Ascending aorta (tissue), 2 donors: ENCODE results near the gene POLE. TPM values are rescaled to one million over a fixed set of nuclear protein-coding genes. Genes with fewer than 3 reads are reported as not detected.

Experiments used
- DNase-seq, 2 donors: peaks; one replicate each; pipeline ENCODE4 v3.0.0-alpha.2; 2019; ENCODE audit warnings: low spot score in 2 of 2
- H3K27ac ChIP-seq, 2 donors: fragments of 200-600 bp; sonication (generic); one replicate each; pipeline ENCODE4 v1.5.1; 2016 to 2017; ENCODE audit warnings: mild to moderate bottlenecking in 1 of 2
- H3K27me3 ChIP-seq: fragments of 200-600 bp; sonication (generic); one replicate; pipeline ENCODE4 v1.5.1; 2017
- H3K36me3 ChIP-seq, 2 donors: fragments of 200-600 bp; sonication (generic); one replicate each; pipeline ENCODE4 v1.5.1; 2016
- H3K4me1 ChIP-seq, 2 donors: fragments of 200-600 bp; sonication (generic); one replicate each; pipeline ENCODE4 v1.5.1; 2016 to 2017; ENCODE audit warnings: mild to moderate bottlenecking in 1 of 2
- H3K4me3 ChIP-seq, 2 donors: fragments of 200-600 bp; sonication (generic); one replicate each; pipeline ENCODE4 v1.5.1; 2016 to 2017; ENCODE audit warnings: mild to moderate bottlenecking in 1 of 2
- H3K9me3 ChIP-seq, 2 donors: fragments of 200-600 bp; sonication (generic); one replicate each; pipeline ENCODE4 v1.5.1; 2016
- intact Hi-C: fragments of 100-400 bp; cut with DNase I; formaldehyde crosslinking; loops from one replicate; pipeline ENCODE4 v1.15.1; 2023
- total RNA-seq: library from RNA; depleted of rRNA; stranded (reverse); fragments of >200 nt; gene quantifications from one replicate; pipeline ENCODE4 v1.1.0, GENCODE V29; 2016
- TF ChIP-seq, protein P1 (sequence below), 3 experiments: fragments of 200-600 bp in 2 of 3; fragments of 450-650 bp in 1 of 3; sonication (generic) in 2 of 3; IDR thresholded peaks; one replicate each; pipeline ENCODE4 v1.5.1; 2016 to 2019; ENCODE audit warnings: antibody characterized with exemption in 3 of 3, mild to moderate bottlenecking in 1 of 3, moderate library complexity in 1 of 3

Gene POLE
- total RNA-seq, 1 donor from 2014 or later = 115 TPM

- no peak for DNase-seq
- no peaks in the 10 kb centered on the region for H3K9me3 ChIP-seq
- H3K4me3 ChIP-seq = peak overlapping the region in 1 of 2 donors; percentile 53
- no peaks in the 10 kb centered on the region for H3K27me3 ChIP-seq
- intact Hi-C loops = loop anchor here (5.0 to 10.0 kb wide), 2 partner anchors 138 to 204 kb away; partner anchors contain the start of gene GOLGA3
- H3K4me1 ChIP-seq = peaks cover 4 to 19% of the 10 kb centered on the region in 2 donors
- TF ChIP-seq, protein P1, sequence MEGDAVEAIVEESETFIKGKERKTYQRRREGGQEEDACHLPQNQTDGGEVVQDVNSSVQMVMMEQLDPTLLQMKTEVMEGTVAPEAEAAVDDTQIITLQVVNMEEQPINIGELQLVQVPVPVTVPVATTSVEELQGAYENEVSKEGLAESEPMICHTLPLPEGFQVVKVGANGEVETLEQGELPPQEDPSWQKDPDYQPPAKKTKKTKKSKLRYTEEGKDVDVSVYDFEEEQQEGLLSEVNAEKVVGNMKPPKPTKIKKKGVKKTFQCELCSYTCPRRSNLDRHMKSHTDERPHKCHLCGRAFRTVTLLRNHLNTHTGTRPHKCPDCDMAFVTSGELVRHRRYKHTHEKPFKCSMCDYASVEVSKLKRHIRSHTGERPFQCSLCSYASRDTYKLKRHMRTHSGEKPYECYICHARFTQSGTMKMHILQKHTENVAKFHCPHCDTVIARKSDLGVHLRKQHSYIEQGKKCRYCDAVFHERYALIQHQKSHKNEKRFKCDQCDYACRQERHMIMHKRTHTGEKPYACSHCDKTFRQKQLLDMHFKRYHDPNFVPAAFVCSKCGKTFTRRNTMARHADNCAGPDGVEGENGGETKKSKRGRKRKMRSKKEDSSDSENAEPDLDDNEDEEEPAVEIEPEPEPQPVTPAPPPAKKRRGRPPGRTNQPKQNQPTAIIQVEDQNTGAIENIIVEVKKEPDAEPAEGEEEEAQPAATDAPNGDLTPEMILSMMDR (IDR thresholded peaks at IDR 0.05) = no peak
- no peak overlapping the region for H3K27ac ChIP-seq
- H3K36me3 ChIP-seq = peaks cover 0 to 3% of the 10 kb centered on the region in 2 donors
Observed at GRCh38 chr12:132689227-132689626, 2.1 kb upstream of the POLE start.

DNA sequence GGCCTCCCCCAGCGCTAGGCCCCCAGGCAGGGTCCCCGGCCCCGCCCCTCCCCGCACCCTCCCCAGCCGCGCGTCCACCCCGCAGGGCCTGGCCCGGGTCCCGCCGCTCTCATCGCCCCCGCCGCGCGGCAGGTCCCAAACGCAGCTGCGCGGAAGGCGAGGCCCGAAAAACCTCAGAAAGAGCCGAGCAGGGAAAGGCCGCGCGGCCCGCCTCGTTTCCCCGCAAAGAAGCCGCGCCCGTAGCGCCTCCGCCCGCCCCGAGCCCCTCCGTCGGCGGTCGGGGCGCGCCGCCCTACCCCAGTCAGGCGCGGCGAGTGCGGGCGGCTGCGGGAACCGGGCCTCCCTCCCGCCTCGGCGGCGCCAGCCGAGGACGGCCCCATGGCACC, 324 bp downstream of the POLE start:
- H3K27ac ChIP-seq = peak overlapping the region; percentile 67 to 75
- no peaks in the 10 kb centered on the region for H3K9me3 ChIP-seq
- no peaks in the 10 kb centered on the region for H3K27me3 ChIP-seq
- H3K4me3 ChIP-seq = peak overlapping the region; percentile 91 to 94
- H3K4me1 ChIP-seq = peaks cover 4 to 19% of the 10 kb centered on the region in 2 donors
- peaks cover 0 to 3% of the 10 kb centered on the region in 2 donors for H3K36me3 ChIP-seq
- intact Hi-C loops = loop anchor here (1.0 to 10.0 kb wide), 5 partner anchors 23 to 202 kb away; partner anchors contain the start of genes ANKLE2, CHFR, GOLGA3 and PGAM5
- DNase-seq = no peak
- TF ChIP-seq, protein P1 (IDR thresholded peaks at IDR 0.05) = no peak

DNA sequence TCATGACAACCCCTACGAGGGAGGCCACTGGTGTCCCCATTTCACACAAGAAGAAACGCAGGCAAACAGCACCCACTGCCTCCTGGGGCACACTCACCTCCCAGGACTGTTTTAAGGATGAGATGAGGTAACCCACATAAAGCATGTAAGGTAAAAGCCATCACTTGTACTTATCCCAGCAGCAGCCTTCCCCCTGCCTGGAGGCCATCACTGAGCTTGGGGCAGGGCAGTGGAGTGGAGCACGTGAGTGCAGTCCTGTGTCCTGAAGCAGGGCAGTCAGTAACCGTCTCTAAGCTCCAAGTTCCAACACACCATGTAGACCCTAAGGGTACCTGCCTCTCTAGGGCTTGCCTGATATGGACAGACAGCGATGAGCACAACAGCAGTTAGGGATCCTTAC, 1.7 kb downstream of the POLE start:
- no peaks in the 10 kb centered on the region for H3K27me3 ChIP-seq
- peak overlapping the region in 1 of 2 donors; percentile 91 for H3K4me3 ChIP-seq
- no peak for DNase-seq
- peaks cover 4 to 8% of the 10 kb centered on the region in 2 donors for H3K4me1 ChIP-seq
- no peak overlapping the region for H3K27ac ChIP-seq
- TF ChIP-seq, protein P1 (IDR thresholded peaks at IDR 0.05) = no peak
- H3K36me3 ChIP-seq = no peaks in the 10 kb centered on the region
- H3K9me3 ChIP-seq = no peaks in the 10 kb centered on the region
- intact Hi-C loops = loop anchor here (5.0 to 10.0 kb wide), 2 partner anchors 142 to 201 kb away; partner anchors contain the start of gene GOLGA3

DNA sequence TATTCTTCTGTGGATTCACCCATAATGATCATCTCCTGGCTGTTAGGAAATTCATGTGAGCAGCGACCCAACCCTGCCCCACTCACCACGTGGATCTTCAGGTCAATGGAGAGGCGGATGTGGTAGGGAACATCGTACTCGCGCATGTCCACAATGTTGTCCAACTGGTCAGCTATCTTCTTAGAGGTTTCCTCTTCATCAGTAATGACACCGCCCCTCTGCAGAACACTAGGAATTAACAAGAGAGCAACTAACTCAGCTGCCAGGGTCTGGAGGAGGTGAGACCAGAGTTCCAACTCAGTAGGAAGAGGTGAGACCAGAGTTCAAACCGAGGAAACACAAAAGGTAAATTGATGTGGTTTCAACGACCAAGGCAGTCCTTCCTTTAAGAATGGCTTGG, 9.7 kb downstream of the POLE start:
- H3K36me3 ChIP-seq = peaks cover 32 to 55% of the 10 kb centered on the region in 2 donors
- no peak overlapping the region for H3K27ac ChIP-seq
- intact Hi-C loops = no loop called here
- H3K4me1 ChIP-seq = no peaks in the 10 kb centered on the region
- TF ChIP-seq, protein P1 (IDR thresholded peaks at IDR 0.05) = no peak
- H3K27me3 ChIP-seq = no peaks in the 10 kb centered on the region
- H3K4me3 ChIP-seq = no peak overlapping the region
- no peak for DNase-seq
- no peaks in the 10 kb centered on the region for H3K9me3 ChIP-seq

- Histone ChIP-seq H3K27me3 (no peaks in the 10 kb centered on the region), H3K4me3 (no peak overlapping the region), H3K36me3 (peaks cover 42 to 66% of the 10 kb centered on the region in 2 donors), H3K4me1 (no peaks in the 10 kb centered on the region), H3K9me3 (no peaks in the 10 kb centered on the region), H3K27ac (no peak overlapping the region)
- DNase-seq = no peak
- TF ChIP-seq, protein P1 (IDR thresholded peaks at IDR 0.05) = no peak
- intact Hi-C loops = no loop called here
Observed at GRCh38 chr12:132675757-132676432, 11.2 kb downstream of the POLE start.
